Activated CD4-positive, alpha-beta T cell treated with anti-CD3 and anti-CD28 coated beads, Interleukin-2, Interleukin-4, amounts not matched to agents 100 ng/mL and 50 ng/mL, durations not matched to agents 16 hours and 8 hours (primary cell): ENCODE data around the gene TPCN2.
A peak's percentile ranks its signal among the peaks of the same experiment; 100 is the strongest.
"Not testable (repeated sequence)": the region's sequence is repeated elsewhere in the genome, so short reads cannot be mapped to it uniquely, and the experiment has no call there.

Source experiments
- DNase-seq: peaks from one replicate; pipeline ENCODE4 v3.0.0-alpha.2; 2020; ENCODE audit warnings: low spot score

Gene TPCN2

DNA sequence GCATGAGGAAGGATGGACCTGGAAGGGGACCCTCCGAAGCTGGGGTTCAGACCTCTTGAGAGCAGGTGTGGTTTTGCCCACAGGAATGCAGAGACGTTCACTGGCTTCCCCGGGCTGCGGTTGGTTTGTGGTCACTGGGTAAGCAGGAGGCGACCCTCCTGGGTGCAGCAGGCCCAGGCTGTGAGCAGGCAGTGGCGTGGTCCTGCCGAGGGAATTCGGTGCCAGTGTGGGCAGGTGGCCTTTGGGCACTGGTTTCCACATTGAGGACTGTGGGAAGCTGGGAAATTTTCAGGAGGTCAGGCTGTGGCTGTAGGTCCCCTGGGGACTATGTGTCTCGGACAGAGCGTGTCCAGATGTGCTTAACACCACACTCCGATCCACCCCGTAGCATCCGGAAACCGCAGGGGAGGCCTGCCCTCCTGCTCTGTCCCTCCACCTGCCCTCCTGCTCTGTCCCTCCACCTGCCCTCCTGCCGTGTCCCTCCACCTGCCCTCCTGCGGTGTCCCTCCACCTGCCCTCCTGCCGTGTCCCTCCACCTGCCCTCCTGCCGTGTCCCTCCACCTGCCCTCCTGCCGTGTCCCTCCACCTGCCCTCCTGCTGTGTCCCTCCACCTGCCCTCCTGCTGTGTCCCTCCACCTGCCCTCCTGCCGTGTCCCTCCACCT, 27.5 kb downstream of the TPCN2 start:
- no peak for DNase-seq

DNA sequence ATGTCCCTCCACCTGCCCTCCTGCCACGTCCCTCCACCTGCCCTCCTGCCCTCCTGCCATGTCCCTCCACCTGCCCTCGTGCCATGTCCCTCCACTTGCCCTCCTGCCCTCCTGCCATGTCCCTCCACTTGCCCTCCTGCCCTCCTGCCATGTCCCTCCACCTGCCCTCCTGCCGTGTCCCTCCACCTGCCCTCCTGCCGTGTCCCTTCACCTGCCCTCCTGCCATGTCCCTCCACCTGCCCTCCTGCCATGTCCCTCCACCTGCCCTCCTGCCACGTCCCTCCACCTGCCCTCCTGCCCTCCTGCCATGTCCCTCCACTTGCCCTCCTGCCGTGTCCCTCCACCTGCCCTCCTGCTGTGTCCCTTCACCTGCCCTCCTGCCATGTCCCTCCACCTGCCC, 28.2 kb downstream of the TPCN2 start:
- not testable (repeated sequence) for DNase-seq

GRCh38 chr11:69078508-69078907, 29.8 kb downstream of the TPCN2 start:
- no peak for DNase-seq

GRCh38 chr11:69078930-69079605, 30.3 kb downstream of the TPCN2 start:
- DNase-seq = no peak

GRCh38 chr11:69079661-69080256, 31.0 kb downstream of the TPCN2 start:
- DNase-seq = no peak

DNA sequence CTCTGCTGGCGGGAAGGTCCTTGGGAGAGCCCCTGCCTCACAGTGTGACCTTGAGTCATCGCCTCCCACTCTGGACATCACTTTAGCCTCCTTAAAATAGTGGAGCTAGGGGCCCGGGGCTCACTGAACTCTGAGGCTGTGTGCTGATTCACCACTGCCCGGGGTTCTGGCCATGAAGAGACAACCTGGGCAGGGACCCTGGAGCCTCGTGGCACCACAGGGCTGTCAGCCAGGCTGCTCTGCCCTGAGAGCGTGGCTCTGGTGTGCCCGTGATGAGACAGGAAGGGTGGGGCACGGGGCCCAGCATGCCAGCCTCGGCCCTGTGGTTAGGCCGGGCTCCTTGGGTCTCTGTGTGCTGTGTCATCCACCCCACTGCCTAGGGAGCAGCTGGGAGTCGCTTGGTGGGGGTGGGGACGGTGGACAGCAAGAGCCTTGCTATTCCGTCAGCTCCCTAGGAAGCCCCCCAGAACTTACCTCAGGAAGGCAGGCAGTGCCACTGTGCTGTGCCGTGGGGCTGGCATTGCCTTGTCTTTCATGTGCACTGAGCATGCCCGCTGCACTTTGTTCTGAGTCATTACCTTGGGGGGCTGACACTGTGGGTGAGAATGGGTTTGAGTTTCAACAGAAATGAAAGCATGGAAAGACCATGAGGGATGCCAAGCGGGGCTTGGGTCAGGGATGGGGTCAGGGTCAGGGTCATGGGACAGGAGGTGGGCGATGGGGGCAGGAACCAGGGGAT, 31.7 kb downstream of the TPCN2 start:
- DNase-seq = peak; percentile 17

- DNase-seq = no peak
Observed at GRCh38 chr11:69081180-69081579, 32.4 kb downstream of the TPCN2 start.

DNA sequence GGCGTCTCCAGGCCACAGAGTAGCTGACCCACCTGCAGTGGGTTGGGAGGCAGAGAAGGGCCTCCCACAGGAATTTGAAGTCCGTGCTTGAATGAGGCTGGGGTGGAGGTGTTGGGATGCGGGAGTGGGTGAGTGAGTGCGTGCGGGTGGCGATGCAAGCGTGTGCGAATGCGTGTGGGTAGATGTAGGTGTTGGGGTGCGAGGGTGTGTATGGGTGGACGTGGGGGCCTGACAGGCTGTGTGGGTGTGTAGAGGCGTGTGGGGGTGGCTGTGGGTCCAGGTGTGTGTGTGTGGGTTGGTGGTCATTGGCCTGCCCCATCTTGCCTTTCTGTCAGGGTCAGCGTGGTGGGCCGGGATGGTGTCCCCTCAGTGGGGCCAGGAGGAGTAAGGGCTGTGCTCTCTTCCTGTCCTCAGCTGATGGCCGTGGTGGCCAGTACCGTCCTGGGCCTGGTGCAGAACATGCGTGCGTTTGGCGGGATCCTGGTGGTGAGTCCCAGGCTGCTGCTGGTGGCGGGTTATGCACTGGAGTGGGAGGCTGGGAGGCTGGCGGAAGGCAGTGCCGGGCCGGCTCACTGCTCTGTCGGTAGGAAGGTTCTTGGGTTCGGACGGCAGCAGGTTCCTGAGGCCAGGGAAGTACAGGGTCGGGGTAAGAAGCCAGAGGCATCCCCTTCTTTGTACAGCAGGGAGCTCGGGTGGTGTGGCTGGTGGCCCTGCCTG, 35.0 kb downstream of the TPCN2 start:
- DNase-seq = no peak

- DNase-seq = no peak
Observed at GRCh38 chr11:69084371-69084770, 35.6 kb downstream of the TPCN2 start.

DNA sequence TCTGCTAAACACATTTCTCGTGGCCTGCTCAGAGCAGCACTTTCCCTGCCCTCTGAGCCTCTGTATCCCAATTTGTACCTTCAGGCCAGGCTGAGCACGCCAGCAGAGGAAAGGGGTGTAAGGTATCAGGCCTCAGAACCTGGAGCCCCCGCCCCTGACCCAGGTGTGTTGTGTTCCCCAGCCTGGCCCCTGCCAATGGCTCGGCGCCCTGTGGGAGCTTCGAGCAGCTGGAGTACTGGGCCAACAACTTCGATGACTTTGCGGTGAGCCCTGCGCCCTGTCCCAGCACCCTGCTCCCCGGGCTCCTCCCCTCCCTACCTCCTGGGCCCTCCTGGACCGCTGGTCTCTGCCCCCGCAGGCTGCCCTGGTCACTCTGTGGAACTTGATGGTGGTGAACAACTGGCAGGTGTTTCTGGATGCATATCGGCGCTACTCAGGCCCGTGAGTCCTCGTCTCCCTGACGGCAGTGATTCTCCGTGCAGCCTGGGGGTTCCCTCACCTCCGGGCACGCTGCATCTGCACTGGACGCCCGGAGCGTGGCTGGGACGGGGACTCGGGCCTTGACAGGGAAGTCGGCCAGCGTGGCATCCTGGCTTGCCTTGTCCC, 36.9 kb downstream of the TPCN2 start:
- DNase-seq = no peak

- no peak for DNase-seq
Observed at GRCh38 chr11:69086152-69087132, 37.7 kb downstream of the TPCN2 start.

- no peak for DNase-seq
Observed at GRCh38 chr11:69087133-69087524, 38.4 kb downstream of the TPCN2 start.

GRCh38 chr11:69087811-69088210, 39.1 kb downstream of the TPCN2 start:
- no peak for DNase-seq

- peak; percentile 65 for DNase-seq
Observed at GRCh38 chr11:69088676-69089146, 40.0 kb downstream of the TPCN2 start.

DNA sequence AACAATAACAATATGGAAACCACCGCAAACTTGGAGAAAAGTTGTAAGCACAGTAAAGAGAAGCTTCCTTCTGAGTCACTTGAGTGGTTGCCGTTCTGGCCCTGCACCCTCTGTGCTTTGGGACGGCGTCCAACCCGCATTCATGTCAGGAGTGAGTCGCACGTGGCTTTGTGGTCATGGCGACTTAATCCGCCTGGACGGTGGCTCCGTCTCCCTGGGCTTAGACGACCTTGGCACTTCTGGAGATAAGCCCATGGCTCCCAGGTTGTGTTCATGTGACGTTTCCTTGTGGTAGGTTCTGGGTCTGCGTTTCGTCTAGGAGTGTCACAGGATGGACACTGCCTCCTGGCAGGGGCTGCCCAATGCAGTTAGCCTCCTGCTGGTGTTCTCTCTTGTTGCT, 40.5 kb downstream of the TPCN2 start:
- no peak for DNase-seq

- DNase-seq = no peak
Observed at GRCh38 chr11:69091638-69092165, 43.0 kb downstream of the TPCN2 start.

DNA sequence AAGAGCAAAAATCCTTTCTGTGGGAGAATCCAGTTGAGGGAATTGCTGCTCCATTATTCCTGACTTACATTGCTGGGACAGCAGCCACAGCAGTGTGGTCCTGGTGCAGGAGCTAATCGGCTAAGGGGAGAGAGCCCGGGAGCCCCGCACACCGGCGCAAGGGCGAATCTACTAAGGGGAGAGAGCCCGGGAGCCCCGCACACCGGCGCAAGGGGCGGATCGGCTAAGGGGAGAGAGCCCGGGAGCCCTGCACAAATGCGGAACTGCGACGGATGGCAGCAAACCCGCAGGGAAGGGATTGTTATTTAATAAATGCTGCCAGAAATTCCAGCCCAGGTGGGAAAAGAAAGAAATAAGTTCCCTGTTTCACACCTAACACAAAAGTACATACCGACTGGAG, 43.5 kb downstream of the TPCN2 start:
- no peak for DNase-seq

- DNase-seq = no peak
Observed at GRCh38 chr11:69093106-69093505, 44.4 kb downstream of the TPCN2 start.

DNA sequence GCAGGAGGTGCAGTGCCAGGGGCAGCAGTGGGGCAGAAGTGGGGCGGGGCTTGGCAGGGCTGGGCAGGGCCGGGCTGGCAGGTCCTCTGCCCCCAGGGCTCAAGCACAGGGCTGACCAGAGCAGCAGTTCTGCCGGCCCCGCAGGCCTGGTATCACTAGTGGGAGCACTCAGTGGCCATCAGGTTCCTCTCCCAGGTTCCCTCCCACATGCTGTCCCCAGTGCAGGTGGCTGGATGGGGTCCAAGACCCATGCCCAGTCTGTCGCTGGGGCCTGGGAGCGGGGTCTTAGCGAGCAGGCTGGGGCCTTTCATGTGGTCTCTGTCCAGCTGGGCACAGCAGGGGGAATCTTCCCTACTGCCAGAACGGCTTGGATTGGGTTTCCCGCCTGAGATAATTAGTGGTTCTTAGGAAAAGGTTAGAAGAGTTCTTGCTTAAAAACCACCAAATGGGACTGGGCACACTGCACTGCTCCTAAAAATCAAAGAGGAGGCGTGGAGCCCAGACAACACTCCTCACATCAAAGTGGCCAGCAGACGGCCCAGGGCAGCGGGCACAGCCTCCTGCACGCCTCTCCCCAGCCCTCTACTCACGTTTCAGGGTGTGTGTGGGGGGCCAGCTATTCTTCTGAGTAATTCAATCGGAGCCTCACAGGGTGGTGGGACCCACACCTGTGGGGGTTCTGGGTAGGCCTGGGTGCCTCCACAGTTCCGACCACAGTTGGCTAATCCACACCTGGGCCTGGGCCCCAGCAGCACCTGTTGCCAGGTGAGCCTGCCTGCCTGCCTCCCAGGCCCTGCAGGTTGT, 45.6 kb downstream of the TPCN2 start:
- no peak for DNase-seq
